Measurements from ENCODE around the gene ACSL3. TPM values are rescaled to one million over a fixed set of nuclear protein-coding genes. Genes with fewer than 3 reads are reported as not detected.
A peak's percentile ranks its signal among the peaks of the same experiment; 100 is the strongest.

ACSL3 gene
- total RNA-seq, 1 donor from 2014 or later = 95.8 TPM

GRCh38 chr2:222878301-222878876 is 17.6 kb downstream of the ACSL3 start:
- no peak overlapping the region for H3K4me3 Mint-ChIP-seq
- TF ChIP-seq CTCF (conservative IDR thresholded peaks at IDR 0.05) = no peak
- no peak for DNase-seq (ENCODE audit: extremely low spot score, unreplicated experiment)
- no peaks in the 10 kb centered on the region for H3K9me3 Mint-ChIP-seq
- H3K36me3 Mint-ChIP-seq = peaks cover 5% of the 10 kb centered on the region
- peaks cover 22% of the 10 kb centered on the region for H3K4me1 Mint-ChIP-seq (ENCODE audit: unreplicated experiment)
- H3K27me3 Mint-ChIP-seq = no peaks in the 10 kb centered on the region
- H3K27ac Mint-ChIP-seq = peak overlapping the region; percentile 1

- no peak for TF ChIP-seq CTCF (conservative IDR thresholded peaks at IDR 0.05)
- DNase-seq (ENCODE audit: extremely low spot score, unreplicated experiment) = no peak
- no peak overlapping the region for H3K4me3 Mint-ChIP-seq
- no peaks in the 10 kb centered on the region for H3K9me3 Mint-ChIP-seq
- H3K27me3 Mint-ChIP-seq = no peaks in the 10 kb centered on the region
- peaks cover 29% of the 10 kb centered on the region for H3K4me1 Mint-ChIP-seq (ENCODE audit: unreplicated experiment)
- H3K36me3 Mint-ChIP-seq = peaks cover 8% of the 10 kb centered on the region
- H3K27ac Mint-ChIP-seq = no peak overlapping the region
Measured at GRCh38 chr2:222878877-222879603, 18.2 kb downstream of the ACSL3 start.

- TF ChIP-seq CTCF (conservative IDR thresholded peaks at IDR 0.05) = no peak
- no peak overlapping the region for H3K27ac Mint-ChIP-seq
- no peaks in the 10 kb centered on the region for H3K27me3 Mint-ChIP-seq
- H3K9me3 Mint-ChIP-seq = no peaks in the 10 kb centered on the region
- peaks cover 34% of the 10 kb centered on the region for H3K4me1 Mint-ChIP-seq (ENCODE audit: unreplicated experiment)
- peaks cover 8% of the 10 kb centered on the region for H3K36me3 Mint-ChIP-seq
- DNase-seq (ENCODE audit: extremely low spot score, unreplicated experiment) = no peak
- H3K4me3 Mint-ChIP-seq = no peak overlapping the region
Measured at GRCh38 chr2:222879604-222879933, 18.7 kb downstream of the ACSL3 start.

- DNase-seq (ENCODE audit: extremely low spot score, unreplicated experiment) = no peak
- H3K27me3 Mint-ChIP-seq = no peaks in the 10 kb centered on the region
- no peak for TF ChIP-seq CTCF (conservative IDR thresholded peaks at IDR 0.05)
- peaks cover 34% of the 10 kb centered on the region for H3K4me1 Mint-ChIP-seq (ENCODE audit: unreplicated experiment)
- no peaks in the 10 kb centered on the region for H3K9me3 Mint-ChIP-seq
- H3K27ac Mint-ChIP-seq = no peak overlapping the region
- H3K36me3 Mint-ChIP-seq = peaks cover 9% of the 10 kb centered on the region
- no peak overlapping the region for H3K4me3 Mint-ChIP-seq
Measured at GRCh38 chr2:222882484-222882928, 21.7 kb downstream of the ACSL3 start.

GRCh38 chr2:222883420-222883819 is 22.6 kb downstream of the ACSL3 start:
- no peak overlapping the region for H3K4me3 Mint-ChIP-seq
- H3K27me3 Mint-ChIP-seq = no peaks in the 10 kb centered on the region
- H3K27ac Mint-ChIP-seq = no peak overlapping the region
- H3K9me3 Mint-ChIP-seq = no peaks in the 10 kb centered on the region
- H3K36me3 Mint-ChIP-seq = peaks cover 9% of the 10 kb centered on the region
- no peak for TF ChIP-seq CTCF (conservative IDR thresholded peaks at IDR 0.05)
- DNase-seq (ENCODE audit: extremely low spot score, unreplicated experiment) = no peak
- peaks cover 32% of the 10 kb centered on the region for H3K4me1 Mint-ChIP-seq (ENCODE audit: unreplicated experiment)
